GM12874 (cell line): Measurements from ENCODE around the gene OR6N2.

Source experiments
- CTCF ChIP-seq: IDR thresholded peaks from 2 replicates; pipeline ENCODE4 v1.5.1; 2011; ENCODE audit warnings: low read depth, mild to moderate bottlenecking, control low read depth, low read length, moderate library complexity; ENCODE audit not compliant: insufficient read depth

The OR6N2 gene

GRCh38 chr1:158781104-158781503 is at the start of gene OR6N2:
OR6N2 (minus strand) TSS chr1:158781204; CDS start chr1:158777635, 3,569 bp downstream.
- no peak for TF ChIP-seq CTCF

DNA sequence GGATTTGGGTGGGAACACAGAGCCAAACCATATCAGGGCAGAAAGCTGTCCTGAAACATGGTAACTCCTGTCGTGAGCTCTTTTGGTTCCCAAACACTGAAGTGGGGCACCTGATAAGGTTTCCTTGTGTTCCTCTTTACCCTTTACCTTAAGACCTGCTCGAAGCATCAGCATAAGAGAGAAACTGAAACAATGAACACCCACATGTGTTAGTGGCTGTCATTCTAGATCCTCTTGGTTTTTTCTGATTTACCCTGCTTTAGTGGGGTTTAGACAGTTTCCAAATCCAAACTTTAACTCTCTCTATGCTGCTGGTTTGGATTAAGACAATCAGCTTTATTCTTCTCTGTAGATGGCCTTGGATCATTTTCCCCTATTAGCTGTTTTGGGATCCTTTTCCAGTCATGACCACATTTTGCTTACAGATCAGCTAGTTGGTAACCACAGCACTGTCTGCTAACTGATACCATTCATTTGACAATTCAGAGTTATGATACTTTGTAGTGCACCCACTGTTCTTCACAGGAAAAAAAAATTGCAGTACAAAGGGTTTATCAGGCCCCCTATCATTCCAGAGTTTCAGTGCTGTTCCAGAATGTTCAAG is 49.2 kb upstream of the OR6N2 start:
- TF ChIP-seq CTCF: no peak

- no peak for TF ChIP-seq CTCF
Observed at GRCh38 chr1:158821723-158822122, 40.7 kb upstream of the OR6N2 start.

DNA sequence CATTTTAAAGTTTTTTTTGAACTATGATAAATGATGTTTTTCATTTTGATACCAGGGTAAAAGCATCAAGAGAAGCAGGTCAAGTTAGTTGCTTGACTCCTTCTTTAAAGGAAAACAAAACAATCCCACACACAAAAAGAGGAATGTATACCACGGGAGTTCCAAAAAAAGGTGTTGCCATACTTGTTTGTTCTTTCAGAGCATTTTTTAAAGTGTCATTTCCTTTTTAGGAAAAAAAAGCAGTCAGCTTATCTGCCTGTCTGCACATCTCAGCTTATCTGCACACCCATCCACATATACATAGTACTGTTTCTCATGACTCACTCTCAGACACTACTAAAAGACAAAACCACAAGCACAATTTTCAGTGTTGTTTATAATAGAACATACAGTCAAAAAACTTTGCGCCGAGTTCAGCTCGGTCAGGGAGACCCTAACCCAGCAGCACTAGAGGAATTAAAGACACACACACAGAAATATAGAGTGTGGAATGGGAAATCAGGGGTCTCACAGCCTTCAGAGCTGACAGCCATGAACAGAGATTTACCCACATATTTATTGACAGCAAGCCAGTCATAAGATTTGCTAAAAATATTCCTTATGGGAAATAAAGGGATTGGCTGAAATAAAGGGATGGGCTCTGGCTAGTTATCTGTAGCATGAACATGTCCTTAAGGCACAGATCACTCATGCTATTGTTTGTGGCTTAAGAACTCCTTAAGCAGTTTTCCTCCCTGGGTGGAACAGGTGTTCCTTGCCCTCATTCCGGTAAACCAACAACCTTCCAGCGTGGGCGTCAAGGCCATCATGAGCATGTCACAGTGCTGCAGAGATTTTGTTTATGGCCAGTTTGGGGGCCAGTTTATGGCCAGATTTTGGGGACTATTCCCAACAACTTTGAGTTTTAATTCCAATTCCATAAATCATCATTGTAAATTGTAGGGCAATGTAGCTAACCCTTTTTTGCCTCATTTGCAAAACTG is 38.7 kb upstream of the OR6N2 start:
- no peak for TF ChIP-seq CTCF

GRCh38 chr1:158818975-158819431 is 38.0 kb upstream of the OR6N2 start:
- TF ChIP-seq CTCF: no peak

GRCh38 chr1:158818560-158818959 is 37.6 kb upstream of the OR6N2 start:
- no peak for TF ChIP-seq CTCF

- no peak for TF ChIP-seq CTCF
Observed at GRCh38 chr1:158814970-158815369, 34.0 kb upstream of the OR6N2 start.
